Mononuclear cell (primary cell): Measurements from ENCODE around the gene ZBTB26. TPM values are rescaled to one million over a fixed set of nuclear protein-coding genes. Genes with fewer than 3 reads are reported as not detected.

Source experiments
- H3K27me3 ChIP-seq: 2 replicates; pipeline ENCODE4 v1.6.0; 2011; ENCODE audit warnings: low read length, control low read depth; ENCODE audit not compliant: insufficient read depth
- H3K4me1 ChIP-seq: 2 replicates; pipeline ENCODE4 v1.5.1; 2011; ENCODE audit warnings: mild to moderate bottlenecking, low read length, control low read depth; ENCODE audit not compliant: insufficient read depth
- H3K4me3 ChIP-seq: 2 replicates; pipeline ENCODE4 v1.5.1; 2011; ENCODE audit warnings: mild to moderate bottlenecking, low read length, moderate library complexity
- H3K9me3 ChIP-seq: 2 replicates; pipeline ENCODE4 v1.5.1; 2011; ENCODE audit warnings: low read depth, mild to moderate bottlenecking, control low read depth, low read length
- total RNA-seq: library from RNA; depleted of rRNA; stranded (reverse); fragments of >200 nt; gene quantifications from one replicate; pipeline ENCODE4 v1.2.3, GENCODE V29; 2012

Gene ZBTB26
- 7.5 TPM for total RNA-seq

- H3K27me3 ChIP-seq: no peaks in the 10 kb centered on the region
- H3K9me3 ChIP-seq: no peaks in the 10 kb centered on the region
- peak within 1 kb of the TSS; percentile 84 for H3K4me3 ChIP-seq
- H3K4me1 ChIP-seq: peaks cover 28% of the 10 kb centered on the region
Observed at GRCh38 chr9:122931226-122932121, at the start of gene ZBTB26. Gene ZBTB26 (minus strand): TSS chr9:122931512. CDS start chr9:122919934, 11,578 bp downstream.

- Histone ChIP-seq H3K27me3 (no peaks in the 10 kb centered on the region), H3K4me3 (no peak overlapping the region), H3K4me1 (no peaks in the 10 kb centered on the region)
Observed at GRCh38 chr9:122978601-122979000, 47.3 kb upstream of the ZBTB26 start.

GRCh38 chr9:122975196-122975595, 43.9 kb upstream of the ZBTB26 start:
- no peak overlapping the region for H3K4me3 ChIP-seq
- H3K9me3 ChIP-seq: no peaks in the 10 kb centered on the region
- no peaks in the 10 kb centered on the region for H3K27me3 ChIP-seq
- H3K4me1 ChIP-seq: no peaks in the 10 kb centered on the region

More at GRCh38 chr9:122978601-122979000, 47.3 kb upstream of the ZBTB26 start:
- H3K9me3 ChIP-seq: no peaks in the 10 kb centered on the region

GRCh38 chr9:122961139-122961538, 29.8 kb upstream of the ZBTB26 start:
- Histone ChIP-seq H3K9me3 (no peaks in the 10 kb centered on the region), H3K4me3 (no peak overlapping the region), H3K27me3 (no peaks in the 10 kb centered on the region), H3K4me1 (no peaks in the 10 kb centered on the region)

GRCh38 chr9:122955961-122956360, 24.6 kb upstream of the ZBTB26 start:
- Histone ChIP-seq H3K4me3 (no peak overlapping the region), H3K4me1 (peaks cover 3% of the 10 kb centered on the region), H3K9me3 (no peaks in the 10 kb centered on the region), H3K27me3 (no peaks in the 10 kb centered on the region)

- Histone ChIP-seq H3K9me3 (no peaks in the 10 kb centered on the region), H3K4me1 (peaks cover 3% of the 10 kb centered on the region), H3K4me3 (no peak overlapping the region), H3K27me3 (no peaks in the 10 kb centered on the region)
Observed at GRCh38 chr9:122954253-122954691, 23.0 kb upstream of the ZBTB26 start.

GRCh38 chr9:122951056-122951455, 19.7 kb upstream of the ZBTB26 start:
- H3K4me1 ChIP-seq: peaks cover 3% of the 10 kb centered on the region
- H3K9me3 ChIP-seq: no peaks in the 10 kb centered on the region
- H3K27me3 ChIP-seq: no peaks in the 10 kb centered on the region
- no peak overlapping the region for H3K4me3 ChIP-seq

- peaks cover 3% of the 10 kb centered on the region for H3K4me1 ChIP-seq
- H3K9me3 ChIP-seq: no peaks in the 10 kb centered on the region
- H3K27me3 ChIP-seq: no peaks in the 10 kb centered on the region
- H3K4me3 ChIP-seq: no peak overlapping the region
Observed at GRCh38 chr9:122950263-122950662, 19.0 kb upstream of the ZBTB26 start.

- Histone ChIP-seq H3K9me3 (no peaks in the 10 kb centered on the region), H3K4me1 (peaks cover 3% of the 10 kb centered on the region), H3K4me3 (no peak overlapping the region), H3K27me3 (no peaks in the 10 kb centered on the region)
Observed at GRCh38 chr9:122949696-122950095, 18.4 kb upstream of the ZBTB26 start.

- Histone ChIP-seq H3K27me3 (no peaks in the 10 kb centered on the region), H3K4me1 (no peaks in the 10 kb centered on the region), H3K4me3 (no peak overlapping the region), H3K9me3 (no peaks in the 10 kb centered on the region)
Observed at GRCh38 chr9:122948313-122948712, 17.0 kb upstream of the ZBTB26 start.

GRCh38 chr9:122946461-122947005, 15.2 kb upstream of the ZBTB26 start:
- Histone ChIP-seq H3K27me3 (no peaks in the 10 kb centered on the region), H3K4me3 (no peak overlapping the region), H3K9me3 (no peaks in the 10 kb centered on the region), H3K4me1 (peaks cover 9% of the 10 kb centered on the region)

- no peaks in the 10 kb centered on the region for H3K9me3 ChIP-seq
- H3K4me3 ChIP-seq: no peak overlapping the region
Observed at GRCh38 chr9:122944960-122945888, 13.9 kb upstream of the ZBTB26 start.

GRCh38 chr9:122941582-122942234, 10.4 kb upstream of the ZBTB26 start:
- no peaks in the 10 kb centered on the region for H3K9me3 ChIP-seq
- H3K4me3 ChIP-seq: peak overlapping the region; percentile 70
- peaks cover 24% of the 10 kb centered on the region for H3K4me1 ChIP-seq
- no peaks in the 10 kb centered on the region for H3K27me3 ChIP-seq

More at GRCh38 chr9:122944960-122945888, 13.9 kb upstream of the ZBTB26 start:
- no peaks in the 10 kb centered on the region for H3K27me3 ChIP-seq
- peaks cover 17% of the 10 kb centered on the region for H3K4me1 ChIP-seq

- Histone ChIP-seq H3K4me3 (peak within 1 kb of the TSS; percentile 70), H3K27me3 (no peaks in the 10 kb centered on the region), H3K4me1 (peaks cover 24% of the 10 kb centered on the region), H3K9me3 (no peaks in the 10 kb centered on the region)
Observed at GRCh38 chr9:122940749-122941581, 9.7 kb upstream of the ZBTB26 start, which contains the start of gene RABGAP1. Gene RABGAP1 (plus strand): TSS chr9:122941020. CDS start chr9:122957060, 16,040 bp downstream.
